HG03460 (cell line): ENCODE measurements around the gene FAM89B.
"Not testable (repeated sequence)": the region's sequence is repeated elsewhere in the genome, so short reads cannot be mapped to it uniquely, and the experiment has no call there.

ENCODE experiments used
- ATAC-seq: cut with Tn5 transposase; IDR thresholded peaks from one replicate; pipeline ENCODE4 v1.9.1; 2021; ENCODE audit not compliant: unreplicated experiment

Gene FAM89B

GRCh38 chr11:65556470-65557279 lies 15.7 kb upstream of the FAM89B start:
- ATAC-seq, result no peak

DNA sequence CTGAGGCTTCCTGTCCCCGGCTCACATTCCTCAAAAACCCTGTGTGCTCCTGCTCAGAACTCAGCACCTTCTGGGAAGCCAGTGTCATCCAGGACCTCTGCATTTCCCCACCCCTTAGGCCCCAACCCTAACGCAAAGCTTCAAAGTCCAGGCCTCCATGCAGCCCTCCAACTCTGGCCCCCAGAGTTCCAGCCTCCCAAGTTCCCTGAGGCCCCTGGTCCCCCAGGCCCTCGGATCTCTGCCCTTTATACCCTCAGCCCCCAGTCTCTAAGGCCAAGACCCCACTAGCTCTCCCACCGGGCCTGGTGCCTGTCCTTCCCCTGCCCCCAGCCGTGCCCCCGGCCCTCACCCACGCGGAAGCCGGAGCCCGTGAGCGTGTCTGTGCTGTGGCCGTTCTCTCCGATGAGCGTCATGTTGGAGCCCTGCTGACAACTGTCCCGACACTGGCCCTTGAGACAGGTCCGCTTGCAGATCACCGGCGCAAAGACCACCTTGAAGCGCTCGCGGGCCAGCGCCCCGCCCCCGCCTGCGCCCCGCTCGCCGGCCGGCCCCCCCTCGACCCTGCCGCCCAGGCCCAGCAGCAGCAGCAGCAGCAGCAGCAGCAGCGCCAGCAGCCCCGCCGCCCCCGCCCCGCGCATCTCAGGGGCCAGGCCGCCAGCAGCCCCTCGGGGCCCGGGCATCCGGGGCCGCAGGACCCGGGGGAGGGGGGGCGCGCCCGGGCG lies 14.9 kb upstream of the FAM89B start:
- ATAC-seq, result no peak

GRCh38 chr11:65558002-65558929 lies 14.1 kb upstream of the FAM89B start, which contains the start of gene LTBP3:
Gene LTBP3, minus strand, starts transcription at chr11:65558359. Its CDS starts 400 bp downstream, at chr11:65557959.
- ATAC-seq, result no peak

DNA sequence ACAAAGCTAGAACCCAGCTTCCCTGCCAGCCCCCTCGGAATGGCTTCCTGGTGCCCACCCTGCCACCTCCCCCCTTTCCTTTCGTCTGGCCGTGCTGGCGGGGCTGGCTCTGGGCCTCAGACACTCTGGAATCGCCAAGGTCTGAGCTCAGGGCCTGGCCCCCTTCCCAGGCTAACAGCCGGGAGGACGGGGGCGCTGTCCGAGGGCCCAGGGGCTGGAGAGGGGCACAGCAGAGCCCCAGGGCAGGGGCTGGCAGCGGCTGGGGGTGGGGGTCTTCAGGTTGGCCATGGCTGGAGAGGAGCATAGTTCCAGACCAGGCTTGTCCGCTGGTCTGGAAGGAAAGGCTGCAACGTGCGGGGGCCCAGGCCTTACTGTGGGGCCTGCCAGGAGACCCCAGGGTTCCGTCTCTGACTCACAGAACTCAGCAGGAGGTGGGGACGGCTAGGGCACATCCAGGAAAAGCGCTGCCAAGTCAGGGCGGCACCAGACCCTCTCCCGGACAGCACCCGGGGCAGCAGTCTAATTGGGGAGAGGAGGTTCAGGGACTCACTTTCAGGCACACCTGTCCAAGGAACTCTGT lies 13.3 kb upstream of the FAM89B start:
- ATAC-seq, result no peak

- ATAC-seq, result no peak
These were observed 12.8 kb upstream of the FAM89B start for GRCh38 chr11:65559535-65559934.

- ATAC-seq, result no peak
These were observed 12.3 kb upstream of the FAM89B start for GRCh38 chr11:65559951-65560537.

DNA sequence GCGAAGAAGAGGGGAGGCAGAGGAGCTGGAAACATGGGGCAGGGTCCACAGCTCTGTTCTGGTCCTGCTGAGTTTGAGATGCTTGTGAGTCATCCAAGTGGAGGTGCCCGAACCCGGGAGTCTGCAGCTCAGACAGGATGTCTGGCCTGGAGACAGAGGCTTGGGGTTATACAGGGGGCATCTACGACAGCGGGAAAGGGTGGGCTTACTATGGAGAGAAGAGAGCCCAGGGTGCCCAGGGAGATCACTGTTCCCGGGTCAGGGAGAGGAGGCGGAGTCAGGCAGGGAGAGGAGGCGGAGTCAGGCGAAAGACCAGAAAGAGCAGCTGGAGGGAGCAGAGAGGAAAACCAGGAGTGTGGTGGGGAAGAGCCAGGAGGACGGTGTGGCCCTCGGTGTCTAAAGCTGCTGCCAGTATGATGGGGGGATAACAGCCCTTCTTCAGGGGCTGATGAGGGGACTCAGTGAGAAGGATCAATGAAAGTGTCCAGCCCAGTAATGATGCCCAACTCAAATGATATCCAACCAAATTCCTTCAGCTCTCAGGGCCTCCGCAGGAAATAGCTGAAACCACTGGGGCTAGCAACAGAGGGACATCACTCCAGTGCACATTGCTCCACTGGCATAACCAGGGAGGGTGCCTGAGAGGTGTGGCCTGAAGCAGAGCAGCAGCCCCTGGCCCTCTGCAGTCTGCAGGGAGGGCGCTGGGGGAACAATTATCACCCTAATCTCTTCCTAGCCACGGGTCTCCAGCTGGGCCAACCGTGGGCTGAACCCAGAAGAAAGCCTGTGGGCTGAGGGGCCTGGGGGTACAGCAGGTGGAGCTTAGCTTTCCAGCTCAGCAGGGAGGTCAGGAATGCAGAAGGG lies 11.6 kb upstream of the FAM89B start:
- ATAC-seq, result no peak

- ATAC-seq, result no peak
These were observed 10.3 kb upstream of the FAM89B start for GRCh38 chr11:65562020-65562419.

- ATAC-seq, result no peak
These were observed 9.6 kb upstream of the FAM89B start for GRCh38 chr11:65562788-65563187.

- no peak for ATAC-seq
These were observed 8.7 kb upstream of the FAM89B start for GRCh38 chr11:65563601-65564000.

GRCh38 chr11:65564879-65565559 lies 7.3 kb upstream of the FAM89B start:
- not testable (repeated sequence) for ATAC-seq

GRCh38 chr11:65565624-65566453 lies 6.5 kb upstream of the FAM89B start:
- no peak for ATAC-seq

GRCh38 chr11:65569164-65569972 lies 3.0 kb upstream of the FAM89B start:
- ATAC-seq, result peak; percentile 1

GRCh38 chr11:65569973-65570918 lies 2.1 kb upstream of the FAM89B start, which contains the start of gene ZNRD2:
Gene ZNRD2, plus strand, starts transcription at chr11:65570477. Its CDS starts 15 bp downstream, at chr11:65570492.
- peak; percentile 49 for ATAC-seq

- no peak for ATAC-seq
These were observed 918 bp upstream of the FAM89B start for GRCh38 chr11:65571420-65571819.

GRCh38 chr11:65571940-65572339 lies 398 bp upstream of the FAM89B start:
- no peak for ATAC-seq
